ENCODE measurements around the gene RNF215. TPM values are rescaled to one million over a fixed set of nuclear protein-coding genes. Genes with fewer than 3 reads are reported as not detected.

The RNF215 gene
- total RNA-seq, 3 donors from 2014 or later (not counting 1 experiment from before 2014, with no cell fraction given) = 7.5 to 9.8 (median 9.5) TPM

- H3K9me3 Mint-ChIP-seq = no peaks in the 10 kb centered on the region
- no peak for TF ChIP-seq CTCF (IDR thresholded peaks at IDR 0.05)
- H3K36me3 Mint-ChIP-seq = no peaks in the 10 kb centered on the region
- Histone ChIP-seq H3K4me1 (ENCODE audit: control insufficient read depth, insufficient read depth, low read length) (peaks cover 12% of the 10 kb centered on the region), H3K27ac (ENCODE audit: low read length) (no peak overlapping the region), H3K4me3 (ENCODE audit: low read length) (no peak overlapping the region), H3K27me3 (ENCODE audit: control insufficient read depth, insufficient read depth, low read length) (no peaks in the 10 kb centered on the region), H3K9me3 (ENCODE audit: control insufficient read depth, insufficient read depth, low read length) (no peaks in the 10 kb centered on the region), H3K36me3 (ENCODE audit: control insufficient read depth, insufficient read depth, low read length) (no peaks in the 10 kb centered on the region)
- H3K27ac Mint-ChIP-seq = no peak overlapping the region
- H3K4me3 Mint-ChIP-seq = no peak overlapping the region
- intact Hi-C loops (cut with micrococcal nuclease) = no loop called here
- H3K27me3 Mint-ChIP-seq (ENCODE audit: low read depth in 2 of 2) = peaks cover 0 to 5% of the 10 kb centered on the region in 2 donors
- DNase-seq (no peak), ATAC-seq (no peak)
- WGBS (ENCODE audit: insufficient coverage) = 69% methylated on average over 3 of the region's 3 CpGs
- H3K4me1 Mint-ChIP-seq = peaks cover 5 to 6% of the 10 kb centered on the region in 2 donors
These were observed 4.2 kb downstream of the RNF215 start for GRCh38 chr22:30383061-30383460.

- Mint-ChIP-seq H3K4me3 (no peak overlapping the region), H3K27ac (no peak overlapping the region), H3K9me3 (no peaks in the 10 kb centered on the region), H3K27me3 (ENCODE audit: low read depth in 2 of 2) (peaks cover 0 to 1% of the 10 kb centered on the region in 2 donors), H3K36me3 (no peaks in the 10 kb centered on the region), H3K4me1 (peaks cover 2 to 3% of the 10 kb centered on the region in 2 donors)
- no peak for ATAC-seq
- H3K4me3 ChIP-seq (ENCODE audit: low read length) = no peak overlapping the region
- DNase-seq = no peak
- no peak for TF ChIP-seq CTCF (IDR thresholded peaks at IDR 0.05)
- H3K27ac ChIP-seq (ENCODE audit: low read length) = no peak overlapping the region
- intact Hi-C loops (cut with micrococcal nuclease) = no loop called here
- H3K4me1 ChIP-seq (ENCODE audit: control insufficient read depth, insufficient read depth, low read length) = peaks cover 9% of the 10 kb centered on the region
- WGBS (ENCODE audit: insufficient coverage) = 92% methylated on average over 5 of the region's 5 CpGs
- H3K9me3 ChIP-seq (ENCODE audit: control insufficient read depth, insufficient read depth, low read length) = no peaks in the 10 kb centered on the region
- no peaks in the 10 kb centered on the region for H3K36me3 ChIP-seq (ENCODE audit: control insufficient read depth, insufficient read depth, low read length)
- no peaks in the 10 kb centered on the region for H3K27me3 ChIP-seq (ENCODE audit: control insufficient read depth, insufficient read depth, low read length)
These were observed 4.9 kb downstream of the RNF215 start for GRCh38 chr22:30382340-30382739.

GRCh38 chr22:30381264-30381663 lies 5.9 kb downstream of the RNF215 start:
- Mint-ChIP-seq H3K4me3 (no peak overlapping the region), H3K4me1 (no peaks in the 10 kb centered on the region), H3K9me3 (no peaks in the 10 kb centered on the region), H3K27ac (no peak overlapping the region), H3K36me3 (no peaks in the 10 kb centered on the region), H3K27me3 (ENCODE audit: low read depth in 2 of 2) (no peaks in the 10 kb centered on the region)
- Histone ChIP-seq H3K27ac (ENCODE audit: low read length) (no peak overlapping the region), H3K36me3 (ENCODE audit: control insufficient read depth, insufficient read depth, low read length) (no peaks in the 10 kb centered on the region), H3K9me3 (ENCODE audit: control insufficient read depth, insufficient read depth, low read length) (no peaks in the 10 kb centered on the region), H3K4me3 (ENCODE audit: low read length) (no peak overlapping the region), H3K4me1 (ENCODE audit: control insufficient read depth, insufficient read depth, low read length) (peaks cover 2% of the 10 kb centered on the region), H3K27me3 (ENCODE audit: control insufficient read depth, insufficient read depth, low read length) (no peaks in the 10 kb centered on the region)
- ATAC-seq (no peak), DNase-seq (no peak)
- intact Hi-C loops (cut with micrococcal nuclease) = no loop called here
- no peak for TF ChIP-seq CTCF (IDR thresholded peaks at IDR 0.05)
- WGBS (ENCODE audit: insufficient coverage) = 90% methylated on average over 12 of the region's 12 CpGs

DNA sequence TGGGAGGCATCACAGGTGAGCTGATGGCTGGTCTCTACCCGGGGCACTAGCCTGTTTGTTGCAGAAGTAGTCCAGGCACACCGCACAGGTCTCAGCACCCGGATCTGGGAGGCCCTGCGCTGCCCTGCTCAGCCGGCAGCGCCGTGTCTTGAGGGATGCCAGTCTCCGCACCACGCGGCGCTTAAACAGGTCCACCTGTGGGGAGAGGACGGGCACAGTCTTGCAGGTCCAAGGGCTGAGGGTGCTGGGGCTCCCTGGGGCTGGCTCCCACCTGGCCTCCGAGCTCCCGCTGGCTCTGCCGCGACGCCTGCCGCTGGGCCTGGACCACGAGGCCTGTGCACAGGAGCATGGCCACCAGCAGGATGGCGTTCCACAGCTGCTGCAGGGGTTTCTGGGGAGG lies 7.2 kb downstream of the RNF215 start:
- Mint-ChIP-seq H3K27me3 (ENCODE audit: low read depth in 2 of 2) (no peaks in the 10 kb centered on the region), H3K4me1 (no peaks in the 10 kb centered on the region), H3K4me3 (no peak overlapping the region), H3K27ac (no peak overlapping the region), H3K36me3 (no peaks in the 10 kb centered on the region), H3K9me3 (no peaks in the 10 kb centered on the region)
- H3K9me3 ChIP-seq (ENCODE audit: control insufficient read depth, insufficient read depth, low read length) = no peaks in the 10 kb centered on the region
- no peak overlapping the region for H3K4me3 ChIP-seq (ENCODE audit: low read length)
- no peaks in the 10 kb centered on the region for H3K36me3 ChIP-seq (ENCODE audit: control insufficient read depth, insufficient read depth, low read length)
- no peaks in the 10 kb centered on the region for H3K4me1 ChIP-seq (ENCODE audit: control insufficient read depth, insufficient read depth, low read length)
- 96% methylated on average over 20 of the region's 20 CpGs for WGBS (ENCODE audit: insufficient coverage)
- ATAC-seq (no peak), DNase-seq (no peak)
- no peak overlapping the region for H3K27ac ChIP-seq (ENCODE audit: low read length)
- H3K27me3 ChIP-seq (ENCODE audit: control insufficient read depth, insufficient read depth, low read length) = no peaks in the 10 kb centered on the region
- intact Hi-C loops (cut with micrococcal nuclease) = no loop called here
- no peak for TF ChIP-seq CTCF (IDR thresholded peaks at IDR 0.05)
